ENCODE data around the gene BAHCC1. TPM values are rescaled to one million over a fixed set of nuclear protein-coding genes. Genes with fewer than 3 reads are reported as not detected.

BAHCC1 gene
- total RNA-seq: 6.0 and 7.1 TPM in 2 replicates

DNA sequence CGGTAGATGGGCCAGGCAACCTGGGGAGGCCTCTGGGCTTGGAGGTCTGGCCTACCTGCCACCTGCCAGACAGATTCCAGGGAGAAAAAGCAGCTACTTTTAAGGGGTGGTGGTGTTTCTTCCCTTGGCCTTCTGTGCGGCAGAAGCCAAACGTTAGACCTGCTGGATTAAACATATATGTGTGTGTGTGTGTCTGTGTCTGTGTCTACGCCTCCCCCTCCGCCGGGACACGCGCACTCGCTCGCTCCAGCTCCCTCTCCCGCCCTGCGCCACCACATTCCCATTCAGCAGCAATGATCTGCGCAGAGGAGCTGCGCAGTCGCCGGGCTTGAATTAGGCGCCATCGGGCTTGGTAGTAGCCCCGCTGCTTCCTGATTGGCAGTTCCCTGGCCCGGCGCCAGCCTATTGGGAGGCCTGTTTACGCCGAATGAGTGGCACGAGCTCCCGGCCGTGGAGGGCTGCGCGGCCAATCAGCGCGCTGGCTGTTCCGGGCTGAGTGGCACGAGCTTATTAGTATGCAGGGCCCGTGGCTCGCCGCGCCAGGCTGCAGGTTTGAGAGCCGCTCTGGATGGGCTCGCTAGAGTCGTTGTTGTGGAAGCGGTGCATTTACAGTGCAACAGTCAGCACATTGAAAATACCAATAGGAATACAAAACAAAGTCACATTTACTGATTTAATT lies at the start of gene BAHCC1:
Gene BAHCC1, plus strand, starts transcription at position 537 of the 679 bp plus-strand sequence. CDS start 4,283 bp downstream, outside the sequence.

DNA sequence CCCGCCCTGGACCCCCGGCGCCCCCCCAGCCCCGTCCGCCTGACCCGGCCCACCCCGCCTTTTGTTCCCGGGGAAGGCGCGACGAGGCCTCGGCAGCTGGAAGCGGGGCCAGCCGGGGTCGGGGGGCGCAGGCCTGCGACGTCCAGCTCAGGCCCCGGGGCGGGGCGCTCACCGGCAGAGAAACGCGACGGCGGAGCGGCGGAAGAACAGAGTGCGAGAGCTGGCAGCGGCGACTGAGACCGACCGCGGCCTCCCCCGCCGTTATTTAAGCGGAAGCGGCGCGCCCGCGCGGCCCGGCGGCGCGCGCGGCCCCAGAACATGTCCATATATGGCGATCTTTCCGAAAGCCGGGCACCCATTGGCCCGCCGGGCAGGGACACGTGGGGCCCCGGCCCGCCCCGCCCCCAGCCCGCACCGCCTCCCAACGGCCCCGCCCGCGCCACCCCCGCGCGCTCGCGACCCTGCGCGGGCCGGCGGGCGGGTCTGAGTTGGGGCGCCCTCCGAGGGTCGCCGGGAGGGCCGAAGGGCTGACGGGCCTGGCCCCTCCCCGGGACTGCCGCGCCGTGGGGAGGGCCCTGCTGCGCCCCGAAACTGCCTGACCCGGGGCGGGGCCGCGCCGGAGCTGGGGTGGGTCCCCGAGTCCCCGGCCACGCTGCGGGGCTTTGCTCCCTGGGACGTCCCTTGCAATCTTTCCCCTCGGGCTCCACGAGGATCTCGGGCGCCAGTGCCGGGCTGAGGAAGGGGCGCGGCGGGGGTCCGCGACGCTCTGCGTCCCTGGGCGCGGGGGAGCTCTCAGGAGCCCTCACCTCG lies 117.5 kb downstream of the BAHCC1 start, which contains the start of gene ACTG1:
Gene ACTG1, minus strand, starts transcription at position 238 of the 810 bp plus-strand sequence. CDS start 445 bp downstream, outside the sequence.

Other genes with a start within 250 kb of the BAHCC1 start
- gene PVALEF, start 229.9 kb upstream of the BAHCC1 start, total RNA-seq: not detected in 2 replicates
- gene AATK, start 229.2 kb upstream of the BAHCC1 start, total RNA-seq: 0.28 TPM in 2 replicates
- gene CEP131, start 172.5 kb upstream of the BAHCC1 start, total RNA-seq: 13.8 and 17.2 TPM in 2 replicates
- 8.1 and 12.7 TPM in 2 replicates for gene TEPSIN, start 156.4 kb upstream of the BAHCC1 start, total RNA-seq
- gene NDUFAF8, start 156.1 kb upstream of the BAHCC1 start, total RNA-seq: 71.7 and 312 TPM in 2 replicates
- gene SLC38A10, start 100.2 kb upstream of the BAHCC1 start, total RNA-seq: 77.4 and 88.4 TPM in 2 replicates
- 6,098 and 7,194 TPM in 2 replicates for gene ACTG1, start 117.3 kb downstream of the BAHCC1 start, total RNA-seq
- gene FSCN2, start 132.9 kb downstream of the BAHCC1 start, total RNA-seq: 0.14 TPM in 1 of 2 replicates, not detected in the other
- 29.6 and 38.2 TPM in 2 replicates for gene FAAP100, start 156.9 kb downstream of the BAHCC1 start, total RNA-seq
- gene NPLOC4, start 241.7 kb downstream of the BAHCC1 start, total RNA-seq: 45.6 and 57.5 TPM in 2 replicates
- gene TSPAN10, start 241.7 kb downstream of the BAHCC1 start, total RNA-seq: 0.63 and 0.74 TPM in 2 replicates

Data from airway epithelial cell (primary cell).